ENCODE results near the gene NFAT5.
"Not testable (repeated sequence)": the region's sequence is repeated elsewhere in the genome, so short reads cannot be mapped to it uniquely, and the experiment has no call there.

The NFAT5 gene

GRCh38 chr16:69707920-69708683, 142.3 kb downstream of the NFAT5 start:
- no peak for DNase-seq

GRCh38 chr16:69709456-69710084, 143.8 kb downstream of the NFAT5 start:
- DNase-seq = no peak

GRCh38 chr16:69711115-69711740, 145.5 kb downstream of the NFAT5 start:
- no peak for DNase-seq

- DNase-seq = no peak
Observed at GRCh38 chr16:69712277-69712676, 146.5 kb downstream of the NFAT5 start.

- DNase-seq = no peak
Observed at GRCh38 chr16:69712914-69713581, 147.3 kb downstream of the NFAT5 start.

- DNase-seq = no peak
Observed at GRCh38 chr16:69717066-69717465, 151.3 kb downstream of the NFAT5 start.

- no peak for DNase-seq
Observed at GRCh38 chr16:69718111-69718764, 152.5 kb downstream of the NFAT5 start.

GRCh38 chr16:69720822-69721430, 155.2 kb downstream of the NFAT5 start:
- DNase-seq = no peak

GRCh38 chr16:69721441-69721957, 155.7 kb downstream of the NFAT5 start:
- DNase-seq = no peak

GRCh38 chr16:69724414-69724873, 158.7 kb downstream of the NFAT5 start:
- no peak for DNase-seq

- no peak for DNase-seq
Observed at GRCh38 chr16:69724981-69725479, 159.3 kb downstream of the NFAT5 start.

GRCh38 chr16:69725480-69726312, 159.9 kb downstream of the NFAT5 start:
- DNase-seq = no peak

GRCh38 chr16:69726313-69727060, 160.7 kb downstream of the NFAT5 start, which contains the start of gene NQO1:
Gene NQO1 (minus strand): TSS chr16:69726560. CDS start chr16:69726439, 121 bp downstream.
- DNase-seq = peak; percentile 73

GRCh38 chr16:69727916-69728270, 162.1 kb downstream of the NFAT5 start:
- DNase-seq = no peak

GRCh38 chr16:69729030-69729429, 163.3 kb downstream of the NFAT5 start:
- not testable (repeated sequence) for DNase-seq

- DNase-seq = not testable (repeated sequence)
Observed at GRCh38 chr16:69731280-69731679, 165.5 kb downstream of the NFAT5 start.

- no peak for DNase-seq
Observed at GRCh38 chr16:69732101-69732500, 166.3 kb downstream of the NFAT5 start.

GRCh38 chr16:69741519-69741918, 175.8 kb downstream of the NFAT5 start:
- no peak for DNase-seq

- DNase-seq = no peak
Observed at GRCh38 chr16:69741951-69742904, 176.5 kb downstream of the NFAT5 start.

All from activated T-cell treated with anti-CD3 and anti-CD28 coated beads for 4 hours (primary cell).